Colon (tissue), 2 donors: ENCODE measurements around the gene ZDHHC14.

Source experiments
- FAIRE-seq: peaks from 2 replicates; lab custom pipeline; 2012; peaks lifted over from hg19 to GRCh38; lab: Jason Lieb, UNC
- donor health status: control.
- donor health status: control.

ZDHHC14 gene

GRCh38 chr6:157721830-157722229, 340.8 kb downstream of the ZDHHC14 start:
- FAIRE-seq: no peak

- no peak for FAIRE-seq
Observed at GRCh38 chr6:157723376-157723775, 342.4 kb downstream of the ZDHHC14 start.

- no peak for FAIRE-seq
Observed at GRCh38 chr6:157724138-157724820, 343.3 kb downstream of the ZDHHC14 start.

- no peak for FAIRE-seq
Observed at GRCh38 chr6:157724960-157725741, 344.2 kb downstream of the ZDHHC14 start.

GRCh38 chr6:157725836-157726235, 344.8 kb downstream of the ZDHHC14 start:
- no peak for FAIRE-seq

GRCh38 chr6:157726892-157727628, 346.1 kb downstream of the ZDHHC14 start:
- FAIRE-seq: no peak
